ENCODE measurements around the gene BICD2.
"Not testable (repeated sequence)": the region's sequence is repeated elsewhere in the genome, so short reads cannot be mapped to it uniquely, and the experiment has no call there.

The BICD2 gene

DNA sequence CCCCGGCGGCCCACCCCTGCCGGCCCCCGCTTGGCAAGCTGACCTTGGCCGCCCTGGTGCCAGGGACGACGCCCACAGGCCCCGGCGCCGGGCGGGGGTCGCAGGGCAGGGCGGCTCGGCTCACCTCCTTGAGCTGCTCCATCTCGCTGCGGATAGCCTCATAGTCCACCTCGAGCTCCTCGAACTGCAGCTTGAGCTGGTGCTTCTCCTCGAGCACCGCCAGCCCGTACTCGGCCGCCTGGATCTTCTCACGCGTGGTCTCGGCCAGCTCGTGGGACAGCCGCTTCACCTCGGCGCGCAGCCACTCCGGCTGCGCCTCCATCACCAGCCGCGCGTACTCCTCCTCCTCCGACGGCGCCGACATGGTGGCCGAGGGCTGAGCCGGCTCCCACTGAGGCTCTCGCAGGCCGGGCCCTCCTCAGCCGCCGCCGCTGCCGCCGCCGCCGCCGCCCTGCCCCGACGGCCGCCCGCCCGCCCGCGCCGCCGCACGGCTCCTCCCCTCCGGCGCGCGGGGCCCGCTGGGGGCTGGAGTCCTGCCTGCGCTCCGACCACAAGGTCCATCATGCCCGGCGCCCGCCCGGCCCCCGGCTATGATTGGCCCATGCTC is at the start of gene BICD2:
TSS of gene BICD2 (minus strand) at position 453 of the 607 bp plus-strand sequence. CDS start at position 364, 89 bp downstream.
- no peak for DNase-seq

DNA sequence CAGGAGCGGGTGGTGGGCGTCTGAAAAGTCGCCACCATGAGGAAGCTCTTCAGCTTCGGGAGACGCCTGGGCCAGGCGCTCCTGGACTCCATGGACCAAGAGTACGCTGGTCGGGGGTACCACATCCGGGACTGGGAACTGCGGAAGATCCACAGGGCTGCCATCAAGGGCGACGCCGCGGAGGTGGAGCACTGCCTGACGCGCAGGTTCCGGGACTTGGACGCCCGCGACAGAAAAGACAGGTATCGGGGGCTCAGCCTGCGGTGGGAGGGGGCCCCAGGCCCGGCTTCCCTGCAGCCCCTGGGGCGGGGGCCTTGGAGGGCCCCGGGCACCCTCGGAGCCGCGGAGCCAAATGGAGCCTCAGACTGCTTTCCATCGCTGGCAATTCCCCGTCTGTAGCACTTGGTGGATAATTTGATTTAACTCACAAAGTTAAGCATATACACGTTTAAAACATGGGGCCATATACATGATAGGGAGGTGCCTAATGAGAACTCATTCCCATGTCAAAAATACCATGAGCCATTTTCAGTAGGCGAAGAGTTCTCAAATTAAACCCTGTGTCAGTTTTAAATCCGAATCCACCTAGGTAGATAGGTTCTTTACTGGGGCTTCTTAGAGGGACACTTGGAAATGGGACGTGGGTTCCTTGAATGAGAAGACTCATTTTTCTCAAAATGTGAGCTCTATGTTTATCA is 45.1 kb upstream of the BICD2 start:
- not testable (repeated sequence) for DNase-seq

DNA sequence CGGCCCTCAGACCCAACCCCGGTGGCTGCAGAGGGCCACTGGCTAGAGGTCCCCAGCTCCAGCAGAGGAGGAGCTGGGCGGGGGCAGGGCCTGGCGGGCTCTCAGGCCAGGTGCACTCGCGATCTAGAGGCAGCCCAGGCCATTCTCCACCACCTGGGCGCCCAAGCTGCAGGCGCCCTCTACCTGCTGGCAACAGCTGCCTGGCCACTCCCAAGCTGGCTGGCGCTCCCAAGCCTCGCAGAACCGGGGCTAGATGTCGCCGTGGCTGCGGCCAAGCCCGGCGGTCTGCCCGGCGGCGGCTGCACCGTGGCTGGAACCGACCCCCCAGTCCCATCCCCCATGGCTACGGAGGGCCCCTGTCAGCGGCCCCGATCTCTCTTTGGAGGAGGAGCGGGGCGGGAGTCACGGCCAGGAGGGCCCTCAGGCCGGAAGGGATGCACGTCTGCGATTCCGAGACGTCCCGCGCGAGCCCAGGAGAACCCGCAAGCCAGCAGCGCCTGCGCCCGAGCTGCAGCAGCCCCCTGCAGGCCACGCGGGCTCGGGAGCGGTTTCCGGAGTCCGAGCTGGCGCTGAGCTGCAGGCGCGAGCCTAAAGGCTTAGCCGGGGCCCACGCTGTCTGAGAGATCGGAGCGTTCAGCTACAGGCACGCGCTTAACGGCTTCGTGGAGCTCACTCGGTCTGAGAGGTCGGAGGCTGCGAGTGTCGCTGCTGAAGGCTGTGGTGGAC is 44.3 kb upstream of the BICD2 start:
- peak; percentile 49 for DNase-seq

DNA sequence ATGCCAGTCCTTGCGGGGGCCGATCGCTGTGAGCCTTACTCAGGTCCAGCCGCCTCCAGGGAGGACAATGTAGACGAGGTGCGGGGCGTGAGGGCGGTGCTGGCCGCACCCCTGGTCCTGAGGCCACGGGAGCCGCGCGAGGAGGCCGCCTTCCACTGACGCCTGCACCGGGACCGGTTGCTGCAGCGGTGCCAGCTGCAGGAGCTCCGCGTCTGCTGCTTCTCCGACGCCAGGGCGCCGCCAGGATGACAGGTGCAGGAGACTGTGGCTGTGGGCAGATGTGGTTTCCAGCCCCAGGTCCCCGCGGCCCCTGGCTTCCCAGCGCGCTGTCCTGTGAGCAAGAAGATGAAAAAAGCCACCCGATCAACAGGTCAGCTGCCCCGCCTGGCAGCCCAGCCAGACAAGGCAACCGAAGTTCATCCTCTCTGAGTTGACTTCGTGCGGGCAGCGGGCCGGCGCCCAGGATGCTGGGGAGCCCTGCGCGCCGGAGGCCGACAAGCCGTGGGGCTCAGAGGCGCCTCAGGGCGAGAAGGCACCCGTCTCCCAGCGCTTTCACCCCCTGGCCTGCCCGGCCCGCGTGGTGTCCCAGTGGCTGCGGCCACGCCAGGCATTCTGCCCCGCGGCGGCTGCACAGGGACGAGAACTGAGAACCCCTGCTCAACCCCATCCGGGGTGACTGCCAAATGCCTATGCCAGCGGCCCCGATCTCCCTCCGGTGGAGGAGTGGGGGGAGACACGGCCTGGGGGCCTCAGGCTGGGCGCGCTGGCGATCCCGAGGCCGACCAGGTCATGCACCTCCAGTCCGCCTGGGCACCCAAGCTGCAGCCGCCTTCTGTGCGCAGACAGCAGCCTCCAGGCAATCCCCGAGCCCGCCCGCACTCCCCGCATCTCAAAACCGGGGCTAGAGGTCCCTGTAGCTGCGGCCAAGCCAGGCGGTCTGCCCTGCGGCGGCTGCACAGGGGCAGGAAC is 43.4 kb upstream of the BICD2 start:
- DNase-seq = peak; percentile 35

DNA sequence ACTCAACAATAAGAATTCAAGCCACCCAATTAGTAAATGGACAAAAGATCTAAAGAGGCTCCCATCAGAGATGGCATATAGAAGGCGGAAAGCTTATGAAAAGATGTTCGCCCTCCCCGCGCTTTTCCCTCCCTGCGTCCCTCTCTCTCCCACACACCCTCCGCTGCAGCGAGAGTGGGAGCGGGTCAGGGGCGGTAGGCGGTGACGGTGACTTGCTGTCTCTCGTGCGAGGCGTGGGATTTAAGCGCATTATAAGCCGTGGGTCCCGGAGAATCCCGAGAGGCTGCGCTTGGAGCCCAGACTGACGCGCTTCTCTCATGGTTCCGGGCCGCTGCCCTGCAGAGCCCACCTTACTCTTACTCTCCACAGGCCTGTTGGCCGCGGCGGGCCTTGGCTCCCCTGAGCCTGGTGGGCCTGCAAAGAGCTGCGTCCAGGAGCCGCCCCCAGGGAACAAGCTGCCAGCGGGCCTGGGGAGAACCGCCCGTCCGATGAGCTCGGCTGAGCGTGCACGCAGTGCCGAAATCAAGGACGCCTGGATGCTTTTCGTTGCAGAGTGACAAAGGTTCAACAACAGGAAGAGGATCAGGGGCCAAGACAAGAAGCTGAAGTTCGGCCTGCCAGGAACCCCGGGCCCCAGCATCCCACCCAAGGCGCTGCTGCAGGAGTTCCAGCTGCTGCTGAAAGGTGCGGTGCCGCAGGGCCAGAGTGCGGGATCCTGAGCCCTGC is 42.6 kb upstream of the BICD2 start:
- DNase-seq = no peak

DNA sequence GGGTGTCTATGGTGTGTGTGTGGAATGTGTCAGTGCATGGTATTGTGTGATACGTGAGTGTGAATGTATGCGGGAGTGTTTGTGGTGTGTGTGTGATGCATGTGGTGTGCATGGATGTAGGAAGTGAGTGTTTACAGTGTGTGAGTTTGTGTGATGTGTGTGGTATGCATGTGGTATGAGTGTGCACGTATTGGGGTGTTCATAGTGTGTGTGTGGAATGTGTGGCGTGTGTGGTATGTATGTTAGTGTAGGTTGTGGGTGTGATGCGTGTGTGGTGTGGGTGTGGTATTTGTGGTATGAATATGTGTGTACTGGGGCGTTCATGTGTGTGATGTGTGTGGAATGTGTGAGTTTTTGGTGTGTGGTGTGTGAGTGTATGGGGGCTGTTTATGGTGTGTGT is 40.1 kb upstream of the BICD2 start:
- no peak for DNase-seq

DNA sequence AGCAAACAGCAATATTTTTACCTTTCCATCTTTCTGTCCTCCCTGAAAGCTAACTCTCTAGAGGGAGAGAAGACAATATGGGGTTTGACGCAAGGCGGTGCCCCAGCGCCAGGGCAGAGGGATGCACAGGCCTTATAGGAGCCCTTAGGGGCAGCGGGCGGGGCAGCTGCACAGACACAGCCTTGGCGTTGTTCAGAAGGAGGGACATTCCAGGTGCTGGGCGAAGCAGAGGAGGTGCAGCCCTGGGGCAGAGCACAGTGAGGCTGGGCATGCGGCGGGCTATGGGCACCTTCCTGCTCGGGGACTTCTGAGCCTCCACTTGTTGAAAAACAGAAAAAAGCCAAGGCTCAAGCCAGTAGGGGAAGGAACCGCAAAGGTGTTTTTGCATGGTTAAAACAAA is 33.7 kb upstream of the BICD2 start:
- DNase-seq = no peak

DNA sequence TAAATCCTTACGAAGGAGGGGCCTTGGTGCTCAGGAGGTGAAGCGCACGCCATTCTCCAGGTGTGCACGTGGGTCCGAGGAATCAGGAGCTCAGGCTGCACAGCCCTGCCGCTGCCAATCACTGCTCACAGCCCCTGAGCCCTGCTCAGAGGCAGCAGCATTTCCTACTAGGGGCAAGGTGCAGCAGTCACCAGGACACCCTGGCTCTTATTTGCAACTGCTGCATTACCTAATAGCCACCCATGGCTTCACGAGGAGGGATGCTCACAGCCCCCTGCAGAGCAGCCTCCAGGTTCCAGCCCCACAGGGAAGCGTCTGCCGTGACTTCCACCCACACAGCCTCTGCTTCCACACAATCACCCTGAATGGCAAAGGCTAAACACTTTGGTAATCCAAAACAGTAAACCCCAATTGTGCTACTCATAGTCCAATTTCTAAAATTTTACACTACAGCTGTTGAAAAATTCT is 31.7 kb upstream of the BICD2 start:
- DNase-seq = not testable (repeated sequence)

DNA sequence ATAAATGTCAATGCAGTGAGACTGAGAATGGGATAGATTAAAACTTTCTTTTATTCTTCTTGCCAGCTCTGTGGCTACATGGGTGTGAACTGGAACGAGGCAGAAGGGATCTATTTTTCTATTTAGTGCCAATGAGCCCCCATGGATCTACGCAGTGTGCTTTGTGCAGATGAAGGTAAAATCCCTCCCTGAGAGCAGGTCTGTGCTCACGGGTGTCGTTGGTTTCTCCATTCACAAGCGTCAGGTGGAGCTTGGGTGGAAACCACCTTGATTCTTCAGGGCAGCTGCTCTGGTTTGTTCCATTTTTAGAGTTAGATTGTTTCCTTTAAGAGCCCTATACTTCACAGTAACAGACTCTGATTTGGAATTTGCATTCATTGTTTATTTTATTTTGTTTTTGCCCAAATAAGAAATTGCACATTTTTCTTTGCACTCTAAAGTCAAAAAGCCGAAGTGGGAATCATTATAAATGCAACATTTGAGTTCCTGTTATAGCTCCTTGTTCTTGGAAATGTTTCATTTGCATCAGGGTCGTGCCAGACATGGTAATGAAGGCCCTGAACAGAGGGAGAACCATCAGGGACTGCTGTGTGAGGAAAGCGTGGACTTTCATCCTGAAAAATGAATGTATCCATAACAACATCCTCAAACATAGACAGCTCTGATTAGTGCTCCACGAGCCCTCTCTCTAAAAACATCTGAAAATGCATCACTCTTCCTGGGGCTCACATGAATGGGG is 31.1 kb upstream of the BICD2 start:
- DNase-seq = no peak

DNA sequence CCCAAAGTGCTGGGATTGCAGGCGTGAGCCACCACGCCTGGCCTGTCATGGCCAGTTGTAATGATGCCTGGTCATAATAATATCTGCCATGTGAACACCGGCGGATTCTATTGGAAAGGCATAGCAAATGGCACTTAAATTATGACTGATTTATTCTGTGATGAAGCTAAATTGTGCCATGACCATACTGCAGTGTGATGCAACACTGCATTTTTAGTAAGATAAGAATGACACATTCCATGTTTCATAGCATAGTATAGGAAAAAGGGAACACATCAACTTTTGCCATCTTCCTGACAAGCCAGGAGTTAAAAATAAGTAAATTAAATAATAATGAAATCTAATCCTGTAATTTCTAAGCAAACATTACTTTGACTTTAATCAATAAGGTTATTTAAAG is 30.4 kb upstream of the BICD2 start:
- DNase-seq = no peak

DNA sequence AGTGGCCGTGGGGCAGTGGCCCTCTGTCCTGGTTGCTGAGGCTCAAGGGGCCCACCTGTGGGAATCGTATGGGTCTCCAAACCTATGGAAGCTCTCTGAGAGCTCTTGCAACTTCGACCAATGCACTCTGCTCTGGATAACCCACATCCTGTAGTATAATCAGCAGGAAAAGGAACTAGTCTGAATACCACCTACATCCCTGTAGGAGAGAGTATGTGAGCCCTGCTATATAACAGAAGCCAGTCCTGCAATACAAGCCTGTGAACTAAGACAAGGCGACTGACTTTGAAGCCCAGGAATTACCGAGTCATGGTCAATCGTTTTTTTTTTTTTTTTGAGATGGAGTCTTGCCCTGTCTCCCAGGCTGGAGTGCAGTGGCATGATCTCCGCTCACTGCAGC is 29.8 kb upstream of the BICD2 start:
- DNase-seq = no peak

DNA sequence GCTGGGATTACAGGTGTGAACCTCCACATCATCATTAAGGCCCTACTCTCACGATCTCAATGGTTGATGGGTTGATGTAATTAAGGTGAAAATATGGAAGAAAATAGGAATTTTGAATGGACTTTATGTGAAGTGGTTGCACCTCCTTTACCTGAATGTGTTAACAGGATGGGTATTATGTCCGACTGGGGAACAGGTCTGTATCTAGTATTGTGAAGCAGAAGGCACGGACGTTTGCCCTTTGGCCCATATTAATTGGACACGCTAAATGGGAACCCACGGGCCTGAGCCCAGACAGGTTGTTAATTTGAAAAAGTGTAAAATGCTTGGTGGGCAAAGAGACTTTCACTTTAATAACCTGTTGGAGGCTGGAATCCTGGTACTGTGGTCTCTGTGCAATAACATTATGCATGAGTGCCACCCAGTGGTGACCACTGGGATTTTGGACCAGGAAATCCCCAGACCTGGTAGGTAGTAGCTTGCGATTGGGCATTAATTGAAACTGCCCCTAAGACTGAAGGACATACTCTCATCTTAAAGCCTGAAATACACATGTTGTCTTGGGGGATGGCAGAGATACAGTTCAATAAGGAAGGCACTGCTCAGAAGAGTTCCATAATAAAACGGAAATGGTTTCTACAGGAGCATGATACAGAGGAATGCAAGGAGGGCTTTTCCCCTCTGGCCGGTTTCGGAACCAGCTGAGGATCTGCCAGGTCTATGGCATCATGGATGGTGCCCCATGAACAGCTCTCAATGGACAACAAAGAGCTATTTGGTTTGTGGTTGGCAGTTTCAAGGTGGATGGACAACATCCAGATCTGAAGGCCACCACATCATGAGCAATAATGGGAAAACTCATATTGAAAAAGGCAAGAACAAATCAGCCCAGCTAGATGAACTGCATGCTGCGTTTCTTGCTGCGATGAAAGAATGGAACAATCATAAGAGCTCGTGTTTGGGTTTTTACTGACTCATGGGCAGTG is 26.2 kb upstream of the BICD2 start:
- peak; percentile 74 for DNase-seq

DNA sequence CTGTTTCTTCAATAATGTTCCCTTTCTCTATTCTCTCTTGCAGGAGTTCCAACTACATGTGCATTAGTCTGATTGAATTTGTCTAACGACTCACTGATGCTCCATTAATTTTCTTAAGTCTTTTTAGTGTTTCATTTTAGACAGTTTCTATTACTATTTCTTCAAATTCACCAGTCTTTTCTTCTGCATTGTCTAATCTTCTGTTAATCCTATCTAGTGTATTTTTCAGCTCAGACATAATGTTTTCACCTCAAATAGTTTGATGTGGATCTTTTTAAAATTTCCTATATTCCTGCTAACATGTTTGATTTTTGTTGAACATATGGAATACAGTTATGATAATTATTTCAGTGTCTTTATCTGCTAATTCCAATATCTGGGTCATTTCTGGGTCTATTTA is 21.7 kb upstream of the BICD2 start:
- no peak for DNase-seq

DNA sequence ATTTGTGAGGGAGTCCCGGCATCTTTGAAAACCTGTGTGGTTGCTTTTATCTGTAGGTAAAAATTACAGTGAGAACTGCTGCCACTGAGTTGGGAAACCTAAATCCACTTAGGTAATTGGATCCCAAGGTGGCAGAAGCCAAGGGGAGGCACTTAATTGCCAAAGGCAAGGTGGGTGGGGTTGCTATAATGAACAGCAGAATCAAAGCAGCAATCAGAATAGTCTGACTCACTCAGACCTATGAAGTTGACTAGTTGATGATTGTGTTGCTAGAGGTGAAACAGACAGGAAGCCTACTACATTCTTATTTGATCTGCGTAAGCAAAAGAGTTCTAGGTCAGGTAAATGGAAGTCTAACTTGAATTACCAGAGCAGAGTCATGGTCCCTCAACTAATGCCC is 17.3 kb upstream of the BICD2 start:
- no peak for DNase-seq

DNA sequence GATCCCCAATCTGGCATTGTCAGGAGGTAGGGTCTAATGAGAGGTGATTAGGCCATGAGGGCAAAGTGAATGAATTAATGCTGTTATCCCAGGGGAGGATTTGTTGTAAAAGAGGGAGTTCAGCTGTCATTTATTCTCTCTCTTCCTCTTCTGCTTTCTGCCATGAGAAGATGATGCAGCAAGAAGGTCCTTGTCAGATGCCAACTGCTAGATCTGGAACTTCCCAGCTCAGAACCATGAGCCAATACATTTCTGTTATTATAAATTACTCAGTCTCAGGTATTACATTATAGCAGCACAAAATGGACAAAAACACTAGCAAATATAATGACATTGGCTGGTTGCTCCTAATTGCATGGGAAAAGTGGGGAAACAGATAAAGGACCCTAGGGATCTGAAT is 15.6 kb upstream of the BICD2 start:
- DNase-seq = no peak

DNA sequence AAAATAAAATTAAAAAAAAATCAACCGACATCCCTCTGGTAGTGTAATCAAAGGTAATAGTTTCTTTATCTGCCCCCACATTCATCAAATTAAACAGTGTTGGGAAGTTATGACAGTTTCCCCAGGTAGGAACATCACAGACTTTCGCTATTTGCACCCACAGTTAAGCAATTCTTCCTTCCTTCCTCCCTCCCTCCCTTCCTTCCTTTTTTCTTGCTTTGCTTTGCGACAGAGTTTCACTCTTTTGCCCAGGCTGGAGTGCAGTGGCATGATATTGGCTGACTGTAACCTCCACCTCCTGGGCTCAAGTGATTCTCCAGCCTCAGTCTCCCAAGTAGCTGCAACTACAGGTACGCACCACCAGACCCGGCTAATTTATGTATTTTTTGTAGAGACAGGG is 10.8 kb upstream of the BICD2 start:
- no peak for DNase-seq

DNA sequence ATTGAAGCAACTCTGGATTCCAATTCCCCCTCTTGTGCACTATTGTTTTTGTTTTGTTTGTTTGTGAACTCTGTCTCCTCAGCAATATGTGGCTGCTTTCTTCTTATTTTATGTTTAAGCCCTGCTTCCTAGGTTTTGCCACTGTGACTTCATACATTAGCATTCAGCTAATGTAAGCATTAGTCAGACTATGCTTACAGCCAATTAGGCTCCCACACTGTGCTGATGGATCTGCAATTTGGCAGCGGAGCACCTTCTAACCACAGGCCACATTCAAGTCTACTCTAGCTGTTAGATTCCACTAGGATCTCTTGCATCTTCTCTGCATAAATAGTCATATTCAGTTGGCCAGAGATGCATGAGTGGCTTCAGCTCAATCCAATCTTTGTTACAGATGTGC is 9.6 kb upstream of the BICD2 start:
- no peak for DNase-seq

DNA sequence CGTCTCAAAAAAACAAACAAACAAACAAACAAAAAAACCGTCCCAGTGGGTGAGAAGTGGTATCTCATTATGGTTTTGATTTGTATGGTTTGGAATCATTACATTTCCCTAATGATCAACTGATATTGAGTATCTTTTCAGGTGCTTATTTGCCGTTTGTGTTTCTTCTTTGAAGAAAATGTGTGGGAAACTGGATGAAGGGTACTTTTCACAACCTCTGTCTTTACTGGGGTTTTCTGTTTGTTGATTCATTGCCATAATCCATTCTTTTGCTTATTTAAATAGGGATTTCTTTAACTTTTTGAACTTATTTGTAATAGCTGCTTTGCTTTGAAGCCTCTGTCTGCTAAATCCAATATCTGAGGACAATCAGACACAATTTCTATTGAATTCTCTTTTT is 9.2 kb upstream of the BICD2 start:
- no peak for DNase-seq

DNA sequence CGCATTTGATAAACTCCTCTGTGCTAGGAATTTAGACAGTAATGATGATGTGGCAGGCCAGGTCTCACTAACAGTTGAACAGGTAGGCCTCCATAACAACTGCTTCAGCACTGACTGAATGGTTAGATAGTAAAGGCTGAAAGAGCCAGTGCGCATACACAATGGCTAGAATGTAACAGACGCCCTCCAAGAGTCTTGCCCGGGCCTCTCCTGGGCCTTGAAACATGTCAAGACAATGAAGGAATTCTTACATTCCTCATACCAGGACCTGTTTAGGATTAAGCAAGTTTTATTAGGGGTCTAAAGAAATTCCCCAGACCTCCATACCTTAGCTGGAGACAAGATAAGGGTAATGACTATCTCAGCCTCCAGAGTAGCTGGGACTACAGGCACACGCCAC is 6.7 kb upstream of the BICD2 start:
- DNase-seq = no peak

DNA sequence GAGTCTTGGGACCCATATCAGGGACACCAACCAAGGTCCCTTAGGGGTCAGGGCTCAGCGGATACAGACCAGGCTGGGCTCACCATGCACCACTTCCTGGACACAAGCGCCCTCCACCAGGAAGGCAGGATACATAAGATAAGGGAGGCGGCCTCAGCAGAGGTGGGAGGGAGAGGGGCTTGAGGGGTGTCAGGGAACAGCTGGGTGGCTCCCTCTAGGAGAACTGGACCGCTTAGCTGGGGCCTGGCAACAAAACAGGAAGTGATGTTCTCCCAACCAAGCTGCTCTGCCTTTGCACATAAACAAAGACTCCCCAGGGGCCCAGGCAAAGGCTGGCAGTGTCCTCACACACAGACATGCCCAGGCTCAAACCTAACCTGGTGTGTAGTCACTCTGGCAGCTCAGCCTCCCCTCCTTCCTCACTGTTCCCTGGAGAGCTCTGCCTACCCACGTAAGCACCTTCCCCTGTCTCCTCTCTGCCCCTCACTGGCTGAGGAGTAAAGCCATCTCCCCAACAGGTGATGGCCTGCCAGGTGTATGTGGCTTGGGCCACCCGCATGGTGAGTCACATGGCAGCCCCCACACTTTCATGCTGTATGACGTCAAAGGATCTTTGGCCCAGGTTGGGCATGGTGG is 5.8 kb upstream of the BICD2 start:
- no peak for DNase-seq
